ENCODE data around the gene CTDSPL2.
A peak's percentile ranks its signal among the peaks of the same experiment; 100 is the strongest.
"Not testable (repeated sequence)": the region's sequence is repeated elsewhere in the genome, so short reads cannot be mapped to it uniquely, and the experiment has no call there.

CTDSPL2 gene

DNA sequence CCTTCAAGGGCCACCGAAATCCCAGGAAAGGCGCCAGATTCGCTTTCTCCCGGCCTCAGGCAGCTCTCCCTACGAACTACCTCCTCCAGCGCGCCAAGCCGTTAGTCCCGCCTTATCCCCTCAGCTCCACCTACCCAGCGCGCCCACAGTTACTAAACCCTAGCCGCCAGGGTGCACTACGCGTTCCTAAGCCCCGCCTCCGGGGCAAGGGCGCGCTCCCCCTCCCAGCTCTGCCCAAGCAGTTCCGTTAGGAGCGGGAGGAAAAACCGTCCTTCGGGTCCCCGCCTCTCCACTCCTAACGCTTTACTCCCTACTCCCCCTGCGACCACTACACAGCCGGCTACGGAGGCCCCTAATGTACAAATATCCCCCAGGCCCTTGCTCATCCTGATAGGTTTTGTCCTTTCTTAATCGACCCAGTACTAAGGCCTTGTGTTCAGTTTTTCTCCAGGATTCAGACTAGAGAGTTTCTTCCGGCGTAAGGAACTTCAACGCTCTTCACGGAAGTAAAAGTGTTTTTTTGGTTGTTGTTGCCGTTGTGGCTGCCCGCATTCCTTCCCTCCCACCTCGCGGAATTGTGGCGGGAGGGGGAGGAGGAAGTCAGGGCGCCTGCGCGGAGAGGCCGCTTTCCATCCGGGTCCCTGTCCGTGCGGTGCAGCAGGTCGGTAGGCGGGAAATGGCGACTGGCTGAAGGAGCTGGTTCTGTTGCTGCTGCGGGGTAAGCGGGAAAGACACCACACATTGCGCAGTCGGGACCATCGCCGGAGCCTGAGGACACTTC, at the start of gene CTDSPL2:
Gene CTDSPL2 (plus strand): TSS at position 655 of the 781 bp plus-strand sequence. CDS start 31,386 bp downstream, outside the sequence.
- peak; percentile 93 for DNase-seq

DNA sequence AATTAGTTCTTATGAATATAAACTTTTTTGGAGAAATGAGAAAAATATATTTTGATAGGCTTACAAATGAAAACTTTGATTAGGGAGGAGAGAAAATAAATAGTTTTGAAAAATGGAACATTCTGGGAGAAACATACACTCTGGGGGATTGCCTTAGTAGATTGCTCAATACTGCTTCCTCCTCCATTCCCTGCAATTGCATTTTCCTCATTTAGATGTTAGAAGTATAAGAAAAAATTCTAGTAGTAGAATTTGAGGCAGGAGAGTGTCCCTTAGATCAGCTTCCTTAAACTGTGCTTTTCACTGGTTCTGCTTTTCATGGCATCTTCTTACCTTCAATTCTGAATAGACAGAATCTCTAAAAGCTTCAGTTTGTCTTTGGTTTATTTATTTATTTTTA, 46.2 kb upstream of the CTDSPL2 start:
- no peak for DNase-seq

DNA sequence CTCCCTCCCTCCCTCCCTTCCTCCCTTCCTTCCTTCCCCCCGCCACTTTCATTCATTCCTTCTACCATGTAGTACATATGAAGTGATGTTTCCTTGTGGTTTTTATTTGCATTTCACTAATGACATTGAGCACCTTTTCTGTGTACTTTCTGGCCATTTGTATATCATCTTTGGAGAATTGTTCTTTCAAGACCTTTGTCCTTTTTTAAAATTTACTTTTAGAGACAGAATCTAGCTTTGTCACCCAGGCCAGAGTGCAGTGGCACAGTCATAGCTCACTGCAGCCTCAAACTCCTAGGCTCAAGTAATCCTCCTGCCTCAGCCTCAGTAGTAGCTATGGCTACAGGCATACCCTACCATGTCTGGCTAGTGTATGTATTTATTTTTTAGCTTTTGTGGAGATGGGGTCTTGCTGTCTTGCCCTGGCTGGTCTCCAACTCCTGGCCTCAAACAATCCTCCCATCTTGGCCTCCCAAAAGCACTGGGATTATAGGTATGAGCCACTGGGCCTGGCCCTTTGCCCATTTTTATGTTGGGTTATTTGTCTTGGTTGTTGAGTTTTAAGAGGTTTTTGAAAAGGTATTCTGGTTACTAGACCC, 42.0 kb upstream of the CTDSPL2 start:
- no peak for DNase-seq

DNA sequence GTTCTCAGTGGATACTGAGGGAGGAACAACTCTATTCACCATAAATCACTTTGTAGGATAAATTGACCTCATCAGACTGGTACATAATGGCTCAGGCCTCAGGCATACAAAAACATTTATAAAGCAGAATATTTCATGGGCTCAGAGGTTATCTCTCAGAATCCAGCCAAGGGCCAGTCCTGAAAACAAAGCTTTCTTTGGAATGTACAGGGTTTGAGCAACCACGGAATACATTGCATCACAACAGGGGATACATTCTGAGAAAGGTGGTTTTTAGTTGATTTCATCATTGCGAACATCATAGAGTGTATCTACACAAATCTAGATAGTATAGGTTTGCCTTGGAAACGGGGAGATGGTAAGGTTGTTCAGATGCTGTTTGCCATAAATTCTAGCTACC, 33.4 kb upstream of the CTDSPL2 start:
- DNase-seq: no peak

DNA sequence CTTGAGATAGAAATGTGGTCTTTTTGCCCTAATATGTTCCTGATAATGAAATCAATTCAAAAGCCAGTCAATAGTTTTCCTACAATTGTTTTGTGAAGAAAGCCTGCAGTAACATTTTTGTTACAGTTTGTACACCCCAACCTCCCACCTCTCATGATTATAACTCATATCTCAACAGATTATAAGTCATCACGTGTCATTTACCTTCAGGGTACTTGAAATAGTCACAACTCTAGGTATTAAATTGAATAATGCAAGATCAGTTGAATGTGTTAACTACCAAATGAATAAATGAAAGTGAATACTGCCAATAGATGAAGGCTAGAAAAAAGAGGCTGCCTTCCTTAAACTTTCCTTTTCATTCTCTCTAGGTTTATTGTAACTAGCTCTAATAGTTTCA, 32.9 kb upstream of the CTDSPL2 start:
- DNase-seq: no peak

DNA sequence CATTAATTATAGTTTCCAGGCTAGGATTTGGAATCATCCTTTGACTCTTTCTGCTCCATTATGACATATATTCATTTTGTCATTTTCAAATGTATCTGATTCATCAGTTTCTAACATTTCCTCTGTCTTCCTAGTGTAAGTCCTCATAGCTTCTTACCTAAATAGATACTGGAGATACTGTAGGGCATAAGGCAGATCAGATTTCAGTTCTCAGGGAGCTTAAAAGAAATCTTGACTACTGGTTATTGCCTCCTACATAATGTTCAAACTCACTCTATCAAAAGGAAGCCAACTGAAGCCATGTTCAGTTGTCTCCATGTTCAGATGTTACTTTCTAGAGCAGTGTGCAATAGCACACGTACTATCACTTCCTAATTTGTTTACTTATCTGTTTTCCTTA, 29.6 kb upstream of the CTDSPL2 start:
- DNase-seq: no peak

DNA sequence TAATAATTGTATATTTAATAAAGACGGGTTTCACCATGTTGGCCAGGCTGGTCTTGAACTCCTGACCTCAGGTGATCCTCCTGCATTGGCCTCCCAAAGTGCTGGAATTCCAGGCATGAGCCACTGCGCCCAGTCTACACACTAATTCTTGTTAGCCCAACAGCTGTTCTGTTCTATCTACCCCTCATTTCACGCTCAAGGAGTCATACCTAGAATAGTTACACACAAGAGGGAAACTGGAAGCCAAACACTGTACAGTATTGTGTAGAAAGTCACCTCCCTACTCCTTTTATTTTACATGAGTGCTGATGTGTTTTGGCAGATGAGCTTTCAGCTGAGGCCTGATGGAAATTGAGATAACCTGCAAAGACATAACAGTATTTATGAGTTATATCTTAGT, 13.4 kb upstream of the CTDSPL2 start:
- no peak for DNase-seq

DNA sequence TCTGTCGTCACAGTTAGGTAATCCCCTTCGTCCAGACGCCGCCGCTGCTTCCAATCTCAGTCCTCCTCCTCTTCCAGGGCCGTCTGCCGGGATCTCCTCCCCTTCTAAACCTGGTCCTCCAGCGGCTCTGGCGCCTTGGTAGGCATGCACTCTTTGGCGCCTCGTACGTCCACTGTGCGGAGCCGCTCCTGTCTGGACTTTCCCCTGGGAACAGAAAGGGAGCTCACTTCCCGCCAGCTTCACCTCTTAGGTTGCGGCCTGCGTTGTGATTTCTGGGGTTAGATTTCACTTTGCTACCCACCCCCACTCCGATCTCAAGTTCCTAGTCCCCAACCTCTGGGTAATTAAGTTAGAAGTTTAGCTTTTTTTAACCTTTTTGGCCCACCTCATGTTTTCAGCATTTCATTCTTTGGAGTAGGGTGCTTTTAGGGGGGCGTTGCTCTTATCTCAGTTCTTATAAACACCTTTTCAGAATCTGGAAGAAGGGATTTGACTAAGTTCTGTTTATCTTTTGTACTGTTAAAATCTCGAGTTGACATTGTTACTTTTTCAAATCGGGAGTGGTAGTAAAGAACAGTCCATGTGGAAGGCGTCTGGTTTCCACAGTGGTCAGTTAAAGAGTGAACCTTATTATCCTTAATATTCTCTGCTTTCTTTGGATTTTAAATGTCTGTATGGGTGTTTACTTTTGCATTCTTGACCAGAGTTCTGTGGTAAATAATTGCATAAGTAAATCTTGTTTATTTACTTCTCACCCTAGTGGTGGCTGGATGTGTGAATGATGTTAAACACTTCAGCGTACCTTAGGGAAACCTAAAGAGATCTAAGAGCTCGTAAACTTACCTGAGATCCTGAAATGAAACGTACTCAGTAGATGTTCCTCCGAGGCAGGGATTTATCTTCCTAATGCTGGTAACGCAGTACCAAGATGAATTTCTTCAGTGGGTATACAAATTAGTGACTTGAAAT, 611 bp downstream of the CTDSPL2 start:
- peak; percentile 79 for DNase-seq

DNA sequence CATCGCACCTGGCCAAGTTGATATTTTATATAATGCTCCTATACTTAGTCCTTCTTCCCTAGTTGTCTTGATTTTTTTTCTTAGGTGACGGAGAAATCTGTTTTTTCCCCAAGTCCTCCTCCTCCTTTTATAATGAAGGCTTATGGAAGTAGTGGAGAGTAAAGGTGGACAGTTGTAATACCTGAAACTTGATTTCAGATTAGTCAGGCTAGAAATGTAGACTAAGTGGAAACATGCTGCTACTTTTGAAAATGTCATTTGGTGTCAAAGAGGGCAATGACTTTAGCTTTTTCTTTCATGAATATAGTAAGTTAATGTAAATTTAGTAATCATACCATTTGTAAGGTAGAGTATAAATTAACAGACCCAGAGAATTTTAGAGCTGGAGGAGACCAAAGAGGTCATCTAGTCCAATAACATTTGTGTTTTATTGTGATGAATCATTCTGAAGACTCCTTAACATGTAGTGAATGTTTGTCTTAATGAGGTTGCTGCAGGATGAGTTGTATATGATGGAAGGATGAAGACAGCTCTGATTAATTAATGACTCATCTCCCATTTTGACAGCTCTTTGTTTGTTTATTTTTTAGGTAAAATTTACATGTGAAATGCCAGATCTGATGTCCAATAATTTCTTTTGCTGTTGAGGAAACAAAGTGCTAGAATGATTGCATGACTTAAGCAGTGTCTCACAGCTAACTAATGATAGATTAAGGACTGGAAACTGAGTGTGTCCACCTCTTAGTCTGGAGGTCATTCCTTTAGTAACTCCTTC, 8.7 kb downstream of the CTDSPL2 start:
- no peak for DNase-seq

DNA sequence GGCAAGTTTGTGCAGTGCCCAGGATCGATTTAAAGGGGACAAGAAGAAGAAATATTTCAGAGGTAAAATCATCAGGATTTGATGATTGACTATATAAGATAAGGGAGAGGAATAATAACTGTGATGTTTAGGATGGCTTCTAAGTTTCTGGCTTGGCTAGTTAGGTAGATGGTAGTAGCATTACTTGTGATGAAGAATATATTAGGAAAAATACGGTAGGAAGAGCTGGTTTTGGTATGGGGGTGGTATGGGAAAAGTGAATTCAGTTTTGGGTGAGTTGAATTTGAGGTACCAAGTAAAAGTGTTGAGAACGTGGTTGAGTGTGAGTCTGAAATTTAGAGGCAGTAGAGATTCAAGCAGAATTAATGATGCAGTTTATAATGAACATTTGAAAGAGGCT, 11.0 kb downstream of the CTDSPL2 start:
- no peak for DNase-seq

DNA sequence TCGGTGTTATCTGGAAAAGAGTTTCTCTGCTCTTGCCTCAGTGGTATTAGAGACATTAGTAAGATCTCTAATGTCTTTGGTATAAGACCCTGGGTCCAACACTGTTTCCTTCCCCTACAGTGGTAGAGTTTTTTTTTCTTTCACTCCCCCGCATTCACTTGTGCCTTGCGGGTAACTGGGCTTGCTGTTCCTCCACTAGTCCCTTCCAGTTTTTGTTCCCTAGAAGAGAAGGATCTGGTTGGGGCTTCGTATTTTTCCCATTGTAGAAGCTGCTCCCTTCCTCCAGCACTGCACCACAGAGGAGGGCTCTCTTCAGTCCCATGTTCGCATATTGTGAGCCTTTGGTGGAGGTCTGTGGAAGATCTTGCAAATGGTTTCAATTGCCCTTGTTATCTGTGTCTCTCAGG, 13.7 kb downstream of the CTDSPL2 start:
- no peak for DNase-seq

DNA sequence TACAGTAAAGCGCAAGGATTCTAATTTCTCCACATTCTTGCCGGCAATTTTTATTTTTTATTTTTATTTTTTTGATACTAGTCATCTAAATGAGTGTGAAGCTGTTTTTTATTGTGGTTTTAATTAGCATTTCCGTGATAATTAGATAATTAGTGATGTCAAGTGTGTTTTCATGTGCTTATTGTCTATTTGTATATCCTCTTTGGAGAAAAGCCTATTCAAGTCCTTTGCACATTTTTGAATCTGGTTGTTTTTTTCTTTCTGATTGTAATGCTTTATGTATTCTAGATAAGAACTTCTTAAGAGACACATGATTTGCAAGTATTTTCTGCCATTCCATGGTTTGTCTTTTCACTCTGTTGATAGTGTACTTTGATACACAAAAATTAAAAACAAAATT, 16.1 kb downstream of the CTDSPL2 start:
- DNase-seq: no peak

DNA sequence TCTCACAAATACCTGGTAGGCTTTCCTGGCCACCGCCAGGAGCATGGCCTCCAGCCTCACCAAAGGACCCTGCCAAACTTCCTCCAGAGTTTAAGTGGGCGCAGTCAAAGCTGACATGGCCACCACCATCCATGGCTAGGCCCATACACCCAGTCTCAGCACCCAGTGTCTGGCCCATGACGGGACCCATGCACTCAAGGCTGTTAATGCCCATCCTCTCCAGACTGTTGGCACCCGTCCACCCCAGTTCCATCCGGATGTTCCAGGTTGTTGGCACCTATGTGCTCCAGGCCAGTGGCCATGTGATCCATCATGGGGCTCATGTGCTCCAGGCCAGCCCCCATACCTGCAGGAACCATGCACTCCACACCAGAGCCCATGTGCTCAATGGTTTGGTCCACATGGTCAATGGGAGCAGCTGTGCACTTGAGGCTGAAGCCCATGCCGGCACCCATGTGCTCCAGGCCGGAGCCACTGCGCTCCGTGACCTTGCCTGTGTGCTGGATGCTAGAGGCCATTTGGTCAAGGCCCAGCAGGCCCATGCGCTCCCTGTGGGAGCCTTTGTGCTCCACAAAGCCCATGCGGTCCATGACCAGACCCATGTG, 20.4 kb downstream of the CTDSPL2 start:
- no peak for DNase-seq

DNA sequence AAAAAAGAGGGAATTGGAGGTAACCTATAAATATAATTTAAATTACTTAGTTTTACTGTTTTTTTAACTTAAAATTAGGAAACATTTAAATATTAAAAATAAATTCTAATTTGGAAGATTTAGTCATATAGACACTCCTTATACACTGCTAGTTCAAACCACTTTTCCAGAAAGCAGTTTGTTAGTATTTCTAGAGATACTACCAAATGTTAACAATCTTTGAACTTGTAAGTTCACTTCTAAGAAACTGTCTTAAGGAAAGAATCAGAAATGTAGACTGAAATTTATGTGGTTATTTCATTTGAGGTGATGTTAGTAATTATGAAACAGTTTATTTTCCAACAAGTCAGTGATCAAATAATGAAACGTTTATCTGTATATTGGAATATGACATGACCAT, 22.7 kb downstream of the CTDSPL2 start:
- DNase-seq: no peak

DNA sequence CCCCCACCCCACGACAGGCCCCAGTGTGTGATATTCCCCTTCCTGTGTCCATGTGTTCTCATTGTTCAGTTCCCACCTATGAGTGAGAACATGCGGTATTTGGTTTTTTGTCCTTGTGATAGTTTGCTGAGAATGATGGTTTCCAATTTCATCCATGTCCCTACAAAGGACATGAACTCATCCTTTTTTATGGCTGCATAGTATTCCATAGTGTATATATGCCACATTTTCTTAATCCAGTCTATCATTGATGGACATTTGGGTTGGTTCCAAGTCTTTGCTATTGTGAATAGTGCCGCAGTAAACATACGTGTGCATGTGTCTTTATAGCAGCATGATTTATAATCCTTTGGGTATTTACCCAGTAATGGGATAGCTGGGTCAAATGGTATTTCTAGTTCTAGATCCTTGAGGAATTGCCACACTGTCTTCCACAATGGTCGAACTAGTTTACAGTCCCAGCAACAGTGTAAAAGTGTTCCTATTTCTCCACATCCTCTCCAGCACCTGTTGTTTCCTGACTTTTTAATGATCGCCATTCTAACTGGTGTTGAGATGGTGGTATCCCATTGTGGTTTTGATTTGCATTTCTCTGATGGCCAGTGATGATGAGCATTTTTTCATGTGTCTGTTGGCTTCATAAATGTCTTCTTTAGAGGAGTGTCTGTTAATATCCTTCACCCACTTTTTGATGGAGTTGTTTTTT, 26.3 kb downstream of the CTDSPL2 start:
- not testable (repeated sequence) for DNase-seq

DNA sequence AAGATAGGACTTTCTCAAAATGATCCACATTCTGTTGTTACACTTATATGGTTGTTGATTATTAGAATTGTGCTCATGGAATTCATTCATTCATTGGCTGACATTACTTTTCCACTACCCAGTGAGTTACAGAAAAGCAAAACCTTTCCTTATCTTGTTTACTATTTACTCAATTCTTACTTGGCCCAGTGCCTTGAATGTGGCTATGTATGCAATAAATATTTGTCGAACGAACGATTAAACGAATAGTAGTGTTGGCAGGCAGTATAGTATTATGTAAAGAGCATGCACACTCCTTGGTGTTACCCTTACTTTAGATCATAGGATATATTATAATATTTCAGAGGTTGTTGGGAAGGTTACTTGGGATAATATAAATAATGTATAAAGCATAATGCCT, 31.0 kb downstream of the CTDSPL2 start:
- no peak for DNase-seq

DNA sequence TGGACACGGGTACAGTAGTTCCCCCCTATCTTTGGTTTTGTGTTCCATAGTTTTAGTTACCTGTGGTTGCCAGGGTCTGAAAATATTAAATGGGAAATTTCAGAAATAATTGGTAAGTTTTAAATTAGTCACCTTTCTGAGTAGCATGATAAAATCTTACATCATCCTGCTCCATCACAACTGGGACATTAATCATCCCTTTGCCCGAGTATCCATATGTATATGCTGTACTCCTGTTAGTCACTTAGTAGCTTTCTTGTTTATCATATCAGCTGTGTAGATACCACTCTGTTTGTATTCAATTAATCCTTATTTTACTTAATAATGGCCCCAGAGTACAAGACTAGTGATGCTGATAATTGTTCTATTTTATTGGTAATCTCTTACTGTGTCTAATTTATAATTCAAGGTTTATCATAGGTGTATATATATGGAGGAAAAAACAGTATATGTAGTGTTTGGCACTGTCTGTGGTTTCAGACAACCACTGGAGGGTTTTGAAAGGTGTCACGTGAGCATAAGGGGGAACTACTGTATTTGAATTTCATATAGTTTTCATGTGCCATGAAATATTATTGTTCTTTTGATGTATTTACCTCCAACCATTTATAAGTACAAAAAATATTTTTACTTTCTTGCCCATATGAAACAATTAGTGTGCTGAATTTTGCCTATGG, 41.4 kb downstream of the CTDSPL2 start:
- no peak for DNase-seq

DNA sequence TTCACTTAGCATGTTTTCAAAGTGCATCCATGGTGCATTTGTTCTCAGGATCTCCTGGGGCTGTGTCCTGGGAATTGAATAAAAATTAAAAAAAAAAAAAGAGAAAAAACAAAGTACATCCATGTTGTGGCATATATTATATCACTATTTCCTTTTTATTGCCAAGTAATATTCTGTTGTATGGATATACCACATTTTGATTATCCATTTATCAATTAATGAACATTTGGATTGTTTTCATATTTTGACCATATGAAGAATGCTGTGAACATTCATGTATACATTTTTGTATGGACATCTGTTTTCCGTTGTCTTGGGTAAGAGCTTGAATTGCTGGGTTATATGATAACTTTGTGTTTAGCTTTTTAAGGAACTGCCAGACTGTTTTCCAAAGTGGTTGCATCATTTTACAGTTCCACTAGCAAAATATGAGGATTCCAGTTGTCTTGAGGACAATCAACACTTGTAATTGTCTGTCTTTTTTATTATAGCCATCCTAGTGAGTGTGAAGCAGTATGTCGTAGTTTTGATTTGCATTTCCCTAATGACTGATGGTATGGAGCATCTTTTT, 44.5 kb downstream of the CTDSPL2 start:
- no peak for DNase-seq

DNA sequence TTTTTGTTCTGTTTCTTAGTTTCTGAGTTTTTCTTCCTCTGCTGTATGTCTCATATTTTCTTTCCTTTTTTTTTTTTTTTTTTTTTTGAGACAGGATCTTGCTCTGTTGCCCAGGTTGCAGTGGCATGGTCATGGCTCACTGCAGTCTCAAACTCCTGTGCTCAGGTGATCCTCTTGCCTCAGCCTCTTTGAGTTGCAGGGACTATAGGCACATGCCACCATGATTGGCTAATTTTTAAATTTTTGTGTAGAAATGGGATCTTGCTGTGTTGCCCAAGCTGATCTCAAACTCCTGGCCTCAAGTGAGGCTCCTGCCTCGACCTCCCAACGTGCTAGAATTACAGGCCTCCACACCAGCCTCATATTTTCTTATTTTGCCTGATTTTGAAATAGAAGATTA, 51.9 kb downstream of the CTDSPL2 start:
- DNase-seq: no peak

DNA sequence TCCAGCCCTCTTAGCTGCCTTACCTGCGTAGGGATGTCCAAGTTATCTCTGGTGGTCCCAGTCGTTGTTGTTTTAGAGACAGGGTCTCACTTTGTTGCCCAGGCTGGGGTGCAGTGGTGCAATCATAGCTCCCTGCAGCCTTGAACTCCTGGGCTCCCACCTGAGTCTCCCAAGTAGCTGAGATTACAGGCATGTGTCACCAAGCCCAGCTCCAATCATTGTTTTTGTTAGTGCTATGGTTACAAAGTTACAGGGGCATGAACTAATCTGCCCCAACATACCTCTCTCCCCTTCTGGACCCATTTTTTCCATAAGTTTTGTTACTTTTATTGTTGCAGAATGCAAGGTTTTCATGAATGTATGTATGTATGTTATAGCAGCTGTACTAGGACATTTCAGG, 54.7 kb downstream of the CTDSPL2 start:
- DNase-seq: no peak

DNA sequence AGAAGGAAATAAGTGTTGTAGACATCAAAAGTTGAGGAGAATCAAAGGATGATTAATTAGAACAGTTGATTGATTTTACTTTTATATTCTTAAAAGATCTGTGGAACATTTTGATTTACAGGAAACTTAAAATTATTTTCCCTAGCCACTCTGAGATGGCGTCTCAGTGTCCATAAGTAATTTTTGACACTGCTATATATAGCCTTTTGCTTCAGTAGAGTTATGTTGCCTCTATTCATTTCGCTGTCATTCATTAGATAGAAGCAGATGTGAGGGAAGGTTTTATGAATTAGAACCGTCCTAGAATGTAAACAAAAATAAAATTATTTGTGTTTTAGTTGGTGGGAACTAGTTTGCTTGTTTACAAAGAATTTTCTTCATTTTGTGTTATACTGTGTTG, 58.5 kb downstream of the CTDSPL2 start:
- no peak for DNase-seq

Measured in NCI-H748 treated with DMSO at 0.1 percent for 48 hours (cell line).